Stimulated activated CD4-positive, alpha-beta T cell treated with anti-CD3 and anti-CD28 coated beads, Interleukin-15, amount 100 ng/mL, for 24 hours (primary cell): ENCODE measurements around the gene ERMARD.

ENCODE experiments used
- DNase-seq: peaks from one replicate; pipeline ENCODE4 v3.0.0-alpha.2; 2020

ERMARD gene

GRCh38 chr6:169803271-169803811 is 51.9 kb downstream of the ERMARD start:
- DNase-seq: no peak

- no peak for DNase-seq
These were observed 52.5 kb downstream of the ERMARD start for GRCh38 chr6:169803816-169804340.

GRCh38 chr6:169804427-169804826 is 53.0 kb downstream of the ERMARD start:
- no peak for DNase-seq

- no peak for DNase-seq
These were observed 53.9 kb downstream of the ERMARD start for GRCh38 chr6:169805242-169805838.

- no peak for DNase-seq
These were observed 55.3 kb downstream of the ERMARD start for GRCh38 chr6:169806701-169807100.

DNA sequence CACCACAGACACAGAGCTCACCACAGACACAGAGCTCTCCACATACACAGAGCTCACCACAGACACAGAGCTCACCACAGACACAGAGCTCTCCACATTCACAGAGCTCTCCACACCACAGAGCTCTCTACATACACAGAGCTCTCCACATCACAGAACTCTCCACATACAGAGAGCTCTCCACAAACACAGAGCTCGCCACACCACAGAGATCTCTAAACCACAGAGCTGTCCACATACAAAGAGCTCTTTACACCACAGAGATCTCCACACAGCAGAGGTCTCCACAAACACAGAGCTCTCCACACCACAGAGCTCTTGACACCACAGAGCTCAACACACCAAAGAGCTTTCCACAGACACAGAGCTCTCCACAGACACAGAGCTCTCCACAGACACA is 55.8 kb downstream of the ERMARD start:
- no peak for DNase-seq

GRCh38 chr6:169807699-169808607 is 56.5 kb downstream of the ERMARD start:
- DNase-seq: no peak

- DNase-seq: no peak
These were observed 57.2 kb downstream of the ERMARD start for GRCh38 chr6:169808608-169808967.

GRCh38 chr6:169809386-169809785 is 58.0 kb downstream of the ERMARD start:
- DNase-seq: no peak

DNA sequence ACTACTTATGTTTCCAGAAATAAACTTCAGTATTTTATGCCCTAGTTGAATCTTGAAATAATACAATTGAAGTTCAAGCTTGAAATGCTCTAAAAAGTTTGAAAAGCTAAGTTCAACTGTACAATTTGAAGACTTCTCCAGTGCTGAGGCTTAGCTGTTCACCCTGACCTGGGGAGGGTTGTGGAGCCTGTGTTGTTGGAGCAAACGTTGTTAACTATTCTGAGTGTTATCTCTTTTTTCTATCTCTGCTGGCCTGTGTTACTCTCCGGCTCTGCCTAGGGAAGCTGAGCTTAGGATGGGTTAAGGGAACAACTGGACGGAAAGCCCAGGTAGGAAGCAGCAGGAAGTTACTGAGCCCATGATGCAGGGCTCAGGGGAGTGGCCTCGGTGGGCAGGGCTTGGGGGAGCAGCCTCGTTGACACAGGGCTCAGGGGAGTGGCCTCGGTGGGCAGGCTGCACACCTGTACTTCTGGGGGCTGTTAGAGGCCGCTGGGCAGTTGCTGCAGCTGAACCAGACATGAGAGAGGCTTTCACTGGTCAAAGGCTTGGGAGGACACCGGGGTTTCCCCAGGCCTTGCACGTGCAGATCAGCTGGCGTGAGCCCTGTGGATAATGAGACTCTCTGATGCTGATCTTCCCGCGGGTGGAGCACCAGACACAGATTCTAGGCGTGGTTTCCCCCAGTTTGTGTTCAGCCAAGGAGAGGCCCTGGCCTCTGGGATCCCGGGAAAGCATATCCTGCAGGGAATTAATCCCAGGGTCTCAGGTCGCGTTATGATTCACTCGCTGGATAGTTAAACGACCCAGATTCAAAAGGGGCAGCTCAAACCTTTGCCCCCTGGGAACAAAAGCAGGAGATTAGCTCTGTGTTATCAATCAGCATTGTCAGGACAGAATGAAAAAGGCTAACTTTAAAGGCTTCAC is 58.9 kb downstream of the ERMARD start:
- no peak for DNase-seq

DNA sequence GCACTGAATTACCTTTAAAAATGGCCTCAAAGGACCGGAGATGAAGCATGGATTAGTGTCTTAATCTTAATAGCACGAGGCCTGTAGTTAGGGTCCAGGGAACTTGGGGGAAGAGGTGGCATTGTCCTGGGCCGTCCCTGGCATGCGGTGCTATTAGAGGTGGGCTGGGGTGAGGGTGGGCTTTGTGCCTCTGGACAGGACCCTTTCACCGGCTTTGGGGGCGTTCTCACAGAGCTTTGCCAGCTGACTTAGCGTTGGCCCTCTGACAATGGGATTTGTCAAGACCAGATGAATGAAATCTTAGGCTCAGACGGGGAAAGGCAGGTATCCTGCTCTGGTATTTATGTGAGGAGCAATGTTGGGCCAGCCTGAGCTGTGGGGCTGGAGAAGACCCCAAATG is 59.6 kb downstream of the ERMARD start:
- no peak for DNase-seq

- no peak for DNase-seq
These were observed 60.3 kb downstream of the ERMARD start for GRCh38 chr6:169811521-169812256.

DNA sequence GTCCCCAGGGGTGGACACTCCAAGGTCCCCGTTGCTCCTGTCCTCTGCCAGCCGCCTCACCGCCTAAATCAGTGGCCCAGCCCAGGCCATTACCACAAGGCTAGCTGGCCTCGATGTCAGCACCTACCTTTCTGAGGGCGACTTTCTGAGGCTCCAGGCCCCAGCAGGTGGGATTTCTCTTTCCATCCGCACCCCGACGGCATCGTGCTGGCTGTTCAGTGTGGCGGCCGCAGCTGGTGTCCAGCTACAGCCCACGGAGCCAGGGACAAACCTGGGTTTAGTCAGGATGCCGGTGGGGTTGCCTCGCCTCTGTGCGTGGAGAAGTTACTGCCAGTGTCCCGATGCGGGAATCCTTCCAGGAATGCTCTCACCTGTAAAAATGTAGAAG is 60.8 kb downstream of the ERMARD start:
- no peak for DNase-seq

GRCh38 chr6:169813969-169814368 is 62.5 kb downstream of the ERMARD start:
- DNase-seq: no peak

DNA sequence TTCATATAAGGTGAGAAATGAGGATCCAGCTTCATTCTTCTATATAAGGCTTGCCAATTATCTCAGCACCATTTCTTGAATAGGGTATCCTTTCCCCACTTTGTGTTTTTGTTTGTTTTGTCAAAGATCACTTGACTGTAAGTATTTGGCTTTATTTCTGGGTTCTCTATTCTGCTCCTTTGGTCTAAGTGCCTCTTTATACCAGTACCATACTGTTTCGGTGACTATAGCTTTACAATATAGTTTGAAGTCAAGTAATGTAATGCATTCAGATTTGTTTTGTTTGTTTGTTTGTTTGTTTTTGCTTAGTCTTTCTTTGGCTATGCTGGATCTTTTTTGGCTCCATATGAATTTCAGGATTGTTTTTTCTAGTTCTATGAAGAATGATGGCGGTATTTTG is 64.6 kb downstream of the ERMARD start:
- DNase-seq: no peak

DNA sequence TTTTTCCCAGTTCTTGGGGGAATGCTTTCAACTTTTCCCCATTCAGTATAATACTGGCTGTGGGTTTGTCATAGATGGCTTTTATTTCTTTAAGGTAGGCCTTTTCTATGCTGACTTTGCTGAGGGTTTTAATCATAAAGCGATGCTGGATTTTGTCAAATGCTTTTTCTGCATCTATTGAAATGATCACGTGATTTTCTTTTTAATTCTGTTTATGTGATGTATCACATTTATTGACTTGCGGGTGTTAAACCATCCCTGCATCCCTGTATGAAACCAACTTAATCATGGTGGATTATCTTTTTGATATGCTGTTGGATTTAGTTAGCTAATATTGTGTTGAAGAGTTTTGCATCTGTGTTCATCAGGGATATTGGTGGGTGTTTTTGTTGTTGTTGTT is 65.6 kb downstream of the ERMARD start:
- DNase-seq: no peak

DNA sequence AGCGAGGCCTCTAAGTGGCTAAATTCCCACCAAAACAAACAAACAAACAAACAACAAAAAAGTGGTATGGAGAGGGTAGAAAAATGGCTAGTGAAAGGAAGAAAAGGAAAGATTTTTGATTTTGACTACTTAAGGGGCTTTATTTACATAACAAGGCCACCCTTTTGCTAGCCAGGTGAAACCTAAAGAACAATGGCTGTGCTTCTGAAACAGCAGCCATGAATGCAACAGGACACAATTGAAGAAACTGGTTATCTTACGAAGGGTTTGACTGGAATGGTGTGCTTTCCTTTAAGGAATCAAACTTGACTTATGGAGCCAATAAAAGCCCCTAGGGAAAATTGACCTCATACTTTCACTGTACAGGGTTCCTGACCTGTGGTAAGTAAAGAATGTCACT is 68.9 kb downstream of the ERMARD start:
- DNase-seq: no peak

- no peak for DNase-seq
These were observed 72.6 kb downstream of the ERMARD start for GRCh38 chr6:169824021-169824420.

- no peak for DNase-seq
These were observed 73.6 kb downstream of the ERMARD start for GRCh38 chr6:169824848-169825557.

DNA sequence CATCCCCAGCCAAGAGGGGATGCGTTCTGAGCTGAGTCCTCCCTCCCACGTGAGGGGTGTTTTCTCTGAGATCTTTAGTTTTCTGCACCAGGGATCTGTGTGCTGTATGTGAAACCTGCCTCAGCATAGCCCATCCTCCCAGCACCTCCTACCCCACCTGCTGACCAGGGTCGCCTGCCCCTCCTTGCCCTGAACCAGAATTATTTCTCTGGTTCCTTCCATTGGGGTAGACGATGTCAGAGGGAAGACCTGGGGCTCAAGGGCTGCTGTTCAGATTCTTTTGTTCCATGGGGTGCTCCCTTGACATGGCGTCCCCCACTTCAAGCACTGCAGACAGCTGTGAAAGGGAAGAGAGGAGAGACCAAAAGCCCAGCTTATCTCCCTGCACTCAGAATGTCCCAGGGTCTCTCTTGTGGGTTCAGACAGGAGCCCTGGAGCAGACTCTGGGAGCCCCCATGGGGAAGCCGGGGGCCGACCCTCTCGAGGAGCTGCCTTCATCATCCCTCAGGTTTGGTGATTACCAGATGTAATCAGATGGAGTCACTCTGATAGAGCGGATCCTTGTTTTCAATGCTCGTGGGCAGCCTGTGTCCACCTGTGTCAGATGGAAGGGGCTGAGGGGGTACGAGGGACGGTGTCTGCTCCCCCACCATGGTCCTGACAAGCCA is 74.3 kb downstream of the ERMARD start:
- DNase-seq: no peak

- DNase-seq: no peak
These were observed 75.3 kb downstream of the ERMARD start for GRCh38 chr6:169826697-169827096.
